ENCODE data around the gene CALN1. TPM values are rescaled to one million over a fixed set of nuclear protein-coding genes. Genes with fewer than 3 reads are reported as not detected.
"Not testable (repeated sequence)": the region's sequence is repeated elsewhere in the genome, so short reads cannot be mapped to it uniquely, and the experiment has no call there.

CALN1 gene
- total RNA-seq, 1 experiment from 2014 or later, result not detected

DNA sequence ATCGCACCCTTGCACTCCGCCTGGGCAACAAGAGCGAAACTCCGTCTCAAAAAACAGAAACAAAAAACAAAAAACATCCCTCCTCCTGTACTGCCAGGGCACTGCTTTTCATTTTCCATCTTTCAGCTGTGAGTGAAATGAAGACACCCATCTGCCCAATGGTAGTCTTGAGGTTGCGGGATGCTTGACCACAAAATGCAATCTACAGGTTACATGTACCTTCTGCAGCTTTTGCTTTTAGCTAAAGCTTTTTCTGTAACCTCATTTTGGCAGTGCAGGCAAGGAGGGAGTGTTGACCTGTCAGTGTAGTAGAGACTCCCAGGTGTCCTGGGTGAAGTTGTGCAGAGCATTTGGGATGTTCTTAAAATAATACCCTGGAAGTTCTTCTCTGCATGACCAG is 476.5 kb downstream of the CALN1 start:
- Mint-ChIP-seq H3K27me3 (ENCODE audit: insufficient read depth, unreplicated experiment) (no peaks in the 10 kb centered on the region), H3K27ac (ENCODE audit: unreplicated experiment) (no peak overlapping the region), H3K36me3 (ENCODE audit: insufficient read depth, unreplicated experiment) (no peaks in the 10 kb centered on the region), H3K9me3 (ENCODE audit: unreplicated experiment) (peaks cover 10% of the 10 kb centered on the region), H3K4me3 (ENCODE audit: unreplicated experiment) (no peak overlapping the region), H3K4me1 (ENCODE audit: low read depth, unreplicated experiment) (no peaks in the 10 kb centered on the region)
- DNase-seq, result no peak
- no peaks in the 10 kb centered on the region for H3K36me3 ChIP-seq (ENCODE audit: control insufficient read depth, insufficient read depth, low read length)
- ChIA-PET CTCF (no interaction called here), POLR2A (no interaction called here)
- no peaks in the 10 kb centered on the region; the same call in 1 of the 2 replicates for H3K9me3 ChIP-seq
- TF ChIP-seq, protein P1, sequence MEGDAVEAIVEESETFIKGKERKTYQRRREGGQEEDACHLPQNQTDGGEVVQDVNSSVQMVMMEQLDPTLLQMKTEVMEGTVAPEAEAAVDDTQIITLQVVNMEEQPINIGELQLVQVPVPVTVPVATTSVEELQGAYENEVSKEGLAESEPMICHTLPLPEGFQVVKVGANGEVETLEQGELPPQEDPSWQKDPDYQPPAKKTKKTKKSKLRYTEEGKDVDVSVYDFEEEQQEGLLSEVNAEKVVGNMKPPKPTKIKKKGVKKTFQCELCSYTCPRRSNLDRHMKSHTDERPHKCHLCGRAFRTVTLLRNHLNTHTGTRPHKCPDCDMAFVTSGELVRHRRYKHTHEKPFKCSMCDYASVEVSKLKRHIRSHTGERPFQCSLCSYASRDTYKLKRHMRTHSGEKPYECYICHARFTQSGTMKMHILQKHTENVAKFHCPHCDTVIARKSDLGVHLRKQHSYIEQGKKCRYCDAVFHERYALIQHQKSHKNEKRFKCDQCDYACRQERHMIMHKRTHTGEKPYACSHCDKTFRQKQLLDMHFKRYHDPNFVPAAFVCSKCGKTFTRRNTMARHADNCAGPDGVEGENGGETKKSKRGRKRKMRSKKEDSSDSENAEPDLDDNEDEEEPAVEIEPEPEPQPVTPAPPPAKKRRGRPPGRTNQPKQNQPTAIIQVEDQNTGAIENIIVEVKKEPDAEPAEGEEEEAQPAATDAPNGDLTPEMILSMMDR (IDR thresholded peaks at IDR 0.05; ENCODE audit: insufficient read depth in 1 of 2, low read depth in 1 of 2, low read length in 1 of 2, severe bottlenecking in 1 of 2, unreplicated experiment in 1 of 2), result no peak
- intact Hi-C loops (cut with micrococcal nuclease; ENCODE audit: unreplicated experiment), result no loop called here
- H3K27me3 ChIP-seq (replicated peaks; ENCODE audit: control insufficient read depth, insufficient read depth, low read length), result no peaks in the 10 kb centered on the region
- H3K4me3 ChIP-seq (ENCODE audit: low read depth, low read length), result no peak overlapping the region
- no TSS peak for BruUV-seq (replicated peaks)
- no peaks in the 10 kb centered on the region for H3K4me1 ChIP-seq

DNA sequence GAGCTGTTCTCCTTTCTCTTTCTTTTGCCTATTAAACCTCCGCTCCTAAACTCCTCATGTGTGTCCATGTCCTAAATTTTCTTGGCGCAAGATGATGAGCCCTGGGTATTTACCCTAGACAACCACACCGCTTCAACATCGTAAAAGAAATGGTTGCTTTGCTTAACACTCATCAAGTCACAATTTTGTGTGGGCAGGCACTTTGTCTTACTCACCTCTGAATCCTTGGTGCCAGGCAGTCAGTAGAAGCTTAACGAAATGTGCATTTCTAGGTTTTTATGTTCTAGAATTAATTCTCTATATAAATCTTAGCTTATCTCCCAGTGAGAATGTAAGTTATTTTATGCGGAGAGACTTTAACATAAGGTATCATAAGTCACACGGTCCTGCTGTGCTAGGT is 478.7 kb downstream of the CALN1 start:
- H3K36me3 ChIP-seq (ENCODE audit: control insufficient read depth, insufficient read depth, low read length), result no peaks in the 10 kb centered on the region
- Mint-ChIP-seq H3K4me1 (ENCODE audit: low read depth, unreplicated experiment) (no peaks in the 10 kb centered on the region), H3K9me3 (ENCODE audit: unreplicated experiment) (peaks cover 10% of the 10 kb centered on the region), H3K4me3 (ENCODE audit: unreplicated experiment) (no peak overlapping the region), H3K27ac (ENCODE audit: unreplicated experiment) (no peak overlapping the region), H3K36me3 (ENCODE audit: insufficient read depth, unreplicated experiment) (no peaks in the 10 kb centered on the region), H3K27me3 (ENCODE audit: insufficient read depth, unreplicated experiment) (no peaks in the 10 kb centered on the region)
- ChIA-PET POLR2A (no interaction called here), CTCF (no interaction called here)
- no peaks in the 10 kb centered on the region for H3K27me3 ChIP-seq (replicated peaks; ENCODE audit: control insufficient read depth, insufficient read depth, low read length)
- BruUV-seq (replicated peaks), result no TSS peak
- no peak for DNase-seq
- no peak overlapping the region for H3K4me3 ChIP-seq (ENCODE audit: low read depth, low read length)
- intact Hi-C loops (cut with micrococcal nuclease; ENCODE audit: unreplicated experiment), result no loop called here
- H3K9me3 ChIP-seq, result no peaks in the 10 kb centered on the region; the same call in 1 of the 2 replicates
- TF ChIP-seq, protein P1 (IDR thresholded peaks at IDR 0.05; ENCODE audit: insufficient read depth in 1 of 2, low read depth in 1 of 2, low read length in 1 of 2, severe bottlenecking in 1 of 2, unreplicated experiment in 1 of 2), result no peak
- H3K4me1 ChIP-seq, result no peaks in the 10 kb centered on the region

DNA sequence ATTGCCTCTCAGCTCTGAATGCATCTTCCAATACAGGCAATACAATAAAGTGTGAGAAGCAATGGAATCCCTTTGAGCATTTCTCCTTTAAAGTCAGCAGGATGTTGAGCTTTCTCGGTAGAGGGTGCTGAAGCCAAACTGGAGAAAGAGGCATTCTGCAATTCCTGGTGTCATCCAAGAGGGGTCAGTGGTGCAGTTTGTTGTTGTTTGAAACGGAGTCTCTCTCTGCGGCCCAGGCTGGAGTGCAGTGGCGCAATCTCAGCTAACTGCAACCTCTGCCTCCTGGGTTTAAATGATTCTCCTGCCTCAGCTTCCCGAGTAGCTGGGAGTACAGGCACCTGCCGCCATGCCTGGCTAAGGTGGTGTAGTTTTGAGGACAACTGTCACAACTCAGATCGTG is 486.5 kb downstream of the CALN1 start:
- no peaks in the 10 kb centered on the region for H3K4me1 Mint-ChIP-seq (ENCODE audit: low read depth, unreplicated experiment)
- H3K9me3 Mint-ChIP-seq (ENCODE audit: unreplicated experiment), result peaks cover 39% of the 10 kb centered on the region
- H3K36me3 ChIP-seq (ENCODE audit: control insufficient read depth, insufficient read depth, low read length), result no peaks in the 10 kb centered on the region
- no peaks in the 10 kb centered on the region for H3K27me3 ChIP-seq (replicated peaks; ENCODE audit: control insufficient read depth, insufficient read depth, low read length)
- no peak overlapping the region for H3K4me3 ChIP-seq (ENCODE audit: low read depth, low read length)
- BruUV-seq (replicated peaks), result no TSS peak
- H3K27me3 Mint-ChIP-seq (ENCODE audit: insufficient read depth, unreplicated experiment), result no peaks in the 10 kb centered on the region
- H3K4me3 Mint-ChIP-seq (ENCODE audit: unreplicated experiment), result no peak overlapping the region
- no peak overlapping the region for H3K27ac Mint-ChIP-seq (ENCODE audit: unreplicated experiment)
- peaks cover 8% of the 10 kb centered on the region; the same call in 1 of the 2 replicates for H3K9me3 ChIP-seq
- TF ChIP-seq, protein P1 (IDR thresholded peaks at IDR 0.05; ENCODE audit: insufficient read depth in 1 of 2, low read depth in 1 of 2, low read length in 1 of 2, severe bottlenecking in 1 of 2, unreplicated experiment in 1 of 2), result no peak
- ChIA-PET POLR2A (no interaction called here), CTCF (no interaction called here)
- H3K36me3 Mint-ChIP-seq (ENCODE audit: insufficient read depth, unreplicated experiment), result no peaks in the 10 kb centered on the region
- intact Hi-C loops (cut with micrococcal nuclease; ENCODE audit: unreplicated experiment), result no loop called here
- H3K4me1 ChIP-seq, result no peaks in the 10 kb centered on the region
- no peak for DNase-seq

DNA sequence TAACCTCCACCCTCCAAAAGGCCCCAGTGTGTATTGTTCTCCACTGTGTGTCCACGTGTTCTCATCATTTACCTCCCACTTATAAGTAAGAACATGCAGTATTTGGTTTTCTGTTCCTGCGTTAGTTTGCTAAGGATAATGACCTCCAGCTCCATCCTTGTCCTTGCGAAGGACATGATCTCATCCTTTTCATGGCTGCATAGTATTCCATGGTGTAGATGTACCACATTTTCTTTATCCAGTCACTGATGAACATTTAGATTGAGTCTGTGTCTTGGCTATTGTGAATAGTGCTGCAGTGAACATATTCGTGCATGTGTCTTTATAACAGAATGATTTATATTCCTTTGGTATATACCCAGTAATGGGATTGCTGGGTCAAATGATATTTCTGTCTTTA is 497.9 kb downstream of the CALN1 start:
- intact Hi-C loops (cut with micrococcal nuclease; ENCODE audit: unreplicated experiment); H3K36me3 Mint-ChIP-seq (ENCODE audit: insufficient read depth, unreplicated experiment); H3K4me1 Mint-ChIP-seq (ENCODE audit: low read depth, unreplicated experiment); H3K27ac Mint-ChIP-seq (ENCODE audit: unreplicated experiment); BruUV-seq (replicated peaks); H3K4me1 ChIP-seq; H3K36me3 ChIP-seq (ENCODE audit: control insufficient read depth, insufficient read depth, low read length); CTCF ChIA-PET; POLR2A ChIA-PET; H3K27me3 Mint-ChIP-seq (ENCODE audit: insufficient read depth, unreplicated experiment); H3K9me3 ChIP-seq; H3K4me3 Mint-ChIP-seq (ENCODE audit: unreplicated experiment); DNase-seq; H3K4me3 ChIP-seq (ENCODE audit: low read depth, low read length); H3K27me3 ChIP-seq (replicated peaks; ENCODE audit: control insufficient read depth, insufficient read depth, low read length): not testable (repeated sequence)
- H3K9me3 Mint-ChIP-seq (ENCODE audit: unreplicated experiment), result peaks cover 20% of the 10 kb centered on the region

Measured in Caco-2 (cell line).